ENCODE data around the gene PPARG. TPM values are rescaled to one million over a fixed set of nuclear protein-coding genes. Genes with fewer than 3 reads are reported as not detected.
"Not testable (repeated sequence)": the region's sequence is repeated elsewhere in the genome, so short reads cannot be mapped to it uniquely, and the experiment has no call there.

The PPARG gene
- total RNA-seq, 1 donor from 2014 or later = 4.4 TPM

DNA sequence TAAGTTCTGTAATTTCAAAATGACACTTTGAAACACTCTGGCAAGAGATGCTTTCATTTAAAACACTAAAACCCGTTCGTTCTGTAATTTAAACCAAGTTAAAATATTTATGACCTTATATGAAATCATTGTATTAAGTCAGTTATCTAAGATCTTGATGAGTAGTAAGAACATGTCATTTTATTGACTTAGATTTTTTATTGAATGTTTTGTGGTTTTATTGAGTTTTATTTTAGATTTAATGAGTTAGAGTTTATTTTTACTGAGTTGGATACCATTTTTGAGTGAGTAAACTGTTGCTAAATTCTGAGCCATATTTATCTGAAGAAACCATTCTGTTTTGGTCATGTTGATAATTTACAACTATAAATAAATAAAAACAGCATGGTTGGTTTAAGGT, 94.3 kb downstream of the PPARG start:
- Mint-ChIP-seq H3K27ac (ENCODE audit: unreplicated experiment) (no peak overlapping the region), H3K36me3 (ENCODE audit: unreplicated experiment) (no peaks in the 10 kb centered on the region), H3K9me3 (ENCODE audit: unreplicated experiment) (no peaks in the 10 kb centered on the region), H3K27me3 (ENCODE audit: unreplicated experiment) (peaks cover 29% of the 10 kb centered on the region), H3K4me1 (ENCODE audit: unreplicated experiment) (no peaks in the 10 kb centered on the region), H3K4me3 (ENCODE audit: unreplicated experiment) (no peak overlapping the region)
- TF ChIP-seq, protein P1, sequence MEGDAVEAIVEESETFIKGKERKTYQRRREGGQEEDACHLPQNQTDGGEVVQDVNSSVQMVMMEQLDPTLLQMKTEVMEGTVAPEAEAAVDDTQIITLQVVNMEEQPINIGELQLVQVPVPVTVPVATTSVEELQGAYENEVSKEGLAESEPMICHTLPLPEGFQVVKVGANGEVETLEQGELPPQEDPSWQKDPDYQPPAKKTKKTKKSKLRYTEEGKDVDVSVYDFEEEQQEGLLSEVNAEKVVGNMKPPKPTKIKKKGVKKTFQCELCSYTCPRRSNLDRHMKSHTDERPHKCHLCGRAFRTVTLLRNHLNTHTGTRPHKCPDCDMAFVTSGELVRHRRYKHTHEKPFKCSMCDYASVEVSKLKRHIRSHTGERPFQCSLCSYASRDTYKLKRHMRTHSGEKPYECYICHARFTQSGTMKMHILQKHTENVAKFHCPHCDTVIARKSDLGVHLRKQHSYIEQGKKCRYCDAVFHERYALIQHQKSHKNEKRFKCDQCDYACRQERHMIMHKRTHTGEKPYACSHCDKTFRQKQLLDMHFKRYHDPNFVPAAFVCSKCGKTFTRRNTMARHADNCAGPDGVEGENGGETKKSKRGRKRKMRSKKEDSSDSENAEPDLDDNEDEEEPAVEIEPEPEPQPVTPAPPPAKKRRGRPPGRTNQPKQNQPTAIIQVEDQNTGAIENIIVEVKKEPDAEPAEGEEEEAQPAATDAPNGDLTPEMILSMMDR (IDR thresholded peaks at IDR 0.05) = no peak
- DNase-seq (ENCODE audit: extremely low spot score, unreplicated experiment) = no peak

DNA sequence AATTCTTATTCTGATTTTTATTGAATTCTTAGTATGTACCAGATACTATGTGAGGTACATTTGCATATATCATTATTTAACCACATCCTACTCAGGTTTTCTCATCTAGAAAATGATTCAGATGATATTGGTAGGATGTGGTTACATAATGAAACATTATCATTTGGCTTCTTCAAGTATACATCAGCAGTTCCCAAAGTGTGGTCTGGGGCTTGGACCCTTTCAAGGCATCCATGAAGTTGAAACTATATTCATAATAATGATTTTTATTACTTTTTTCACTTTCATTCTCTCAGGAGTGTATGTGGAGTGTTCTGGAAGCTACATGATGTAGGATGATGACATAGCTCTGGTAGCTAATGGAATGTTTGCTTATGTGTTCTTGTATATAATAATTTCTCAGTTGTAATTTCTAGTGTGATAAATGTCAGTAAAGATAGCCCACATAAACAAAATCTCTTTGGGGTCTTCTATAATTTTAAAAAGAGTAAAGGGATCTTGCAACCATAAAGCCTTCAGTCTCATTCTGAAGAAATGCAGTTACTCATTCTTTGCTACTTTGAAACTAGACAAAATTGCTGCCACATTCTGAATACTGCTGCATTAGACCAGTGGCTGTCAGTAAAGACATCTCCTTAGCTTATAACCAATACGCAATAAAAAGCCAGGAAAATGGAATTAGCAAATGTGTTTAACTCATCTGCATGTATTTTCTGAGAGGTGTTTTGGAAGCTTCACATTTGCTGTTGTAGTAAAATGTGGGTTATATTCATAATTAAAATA, 95.8 kb downstream of the PPARG start:
- Mint-ChIP-seq H3K27ac (ENCODE audit: unreplicated experiment) (no peak overlapping the region), H3K4me3 (ENCODE audit: unreplicated experiment) (no peak overlapping the region), H3K9me3 (ENCODE audit: unreplicated experiment) (no peaks in the 10 kb centered on the region), H3K36me3 (ENCODE audit: unreplicated experiment) (no peaks in the 10 kb centered on the region), H3K4me1 (ENCODE audit: unreplicated experiment) (no peaks in the 10 kb centered on the region), H3K27me3 (ENCODE audit: unreplicated experiment) (peaks cover 33% of the 10 kb centered on the region)
- DNase-seq (ENCODE audit: extremely low spot score, unreplicated experiment) = no peak
- TF ChIP-seq, protein P1 (IDR thresholded peaks at IDR 0.05) = no peak

DNA sequence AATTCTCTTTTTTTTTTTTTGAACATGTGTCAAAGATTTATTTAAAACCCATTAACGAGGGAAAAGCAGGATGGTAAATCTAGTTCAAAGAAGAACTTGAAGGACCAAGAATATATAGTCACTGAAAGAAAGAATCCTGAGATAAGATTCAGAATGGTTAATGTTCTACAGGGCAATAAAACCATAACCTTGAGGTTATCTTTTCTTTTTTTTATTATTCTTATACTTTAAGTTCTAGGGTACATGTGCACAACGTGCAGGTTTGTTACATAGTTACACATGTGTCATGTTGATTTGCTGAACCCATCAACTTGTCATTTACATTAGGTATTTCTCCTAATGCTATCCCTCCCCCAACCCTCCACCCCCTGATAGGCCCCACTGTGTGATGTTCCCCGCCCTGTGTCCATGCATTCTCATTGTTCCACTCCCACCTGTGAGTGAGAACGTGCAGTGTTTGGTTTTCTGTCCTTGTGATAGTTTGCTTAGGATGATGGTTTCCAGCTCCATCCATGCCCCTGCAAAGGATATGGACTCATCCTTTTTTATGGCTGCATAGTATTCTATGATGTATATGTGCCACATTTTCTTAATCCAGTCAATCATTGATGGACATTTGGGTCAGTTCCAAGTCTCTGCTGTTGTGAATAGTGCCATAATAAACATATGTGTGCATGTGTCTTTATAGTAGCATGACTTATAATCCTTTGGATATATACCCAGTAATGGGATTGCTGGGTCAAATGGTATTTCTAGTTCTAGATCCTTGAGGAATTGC, 97.8 kb downstream of the PPARG start:
- DNase-seq (ENCODE audit: extremely low spot score, unreplicated experiment); H3K4me1 Mint-ChIP-seq (ENCODE audit: unreplicated experiment); H3K27ac Mint-ChIP-seq (ENCODE audit: unreplicated experiment); H3K4me3 Mint-ChIP-seq (ENCODE audit: unreplicated experiment); H3K9me3 Mint-ChIP-seq (ENCODE audit: unreplicated experiment); H3K36me3 Mint-ChIP-seq (ENCODE audit: unreplicated experiment): not testable (repeated sequence)
- peaks cover 42% of the 10 kb centered on the region for H3K27me3 Mint-ChIP-seq (ENCODE audit: unreplicated experiment)

DNA sequence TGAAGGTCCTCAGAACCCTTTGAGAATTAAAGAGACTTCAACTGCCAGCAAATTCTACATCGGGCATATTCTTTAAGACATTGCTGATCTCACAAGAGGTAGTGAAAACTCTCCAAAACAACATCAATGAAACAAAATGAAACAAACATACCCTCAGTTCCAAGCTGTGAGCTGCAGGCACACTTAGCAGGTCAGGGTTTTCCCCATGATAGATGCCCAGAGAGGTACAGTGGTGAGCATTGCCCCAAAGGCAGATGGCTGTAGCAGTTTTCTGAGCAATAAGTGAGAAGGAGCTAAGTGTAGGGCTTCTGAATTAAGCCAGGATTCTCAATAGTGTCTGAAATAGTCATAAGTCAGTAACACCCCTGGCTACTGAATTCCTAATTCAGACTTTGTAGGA, 99.3 kb downstream of the PPARG start:
- peaks cover 44% of the 10 kb centered on the region for H3K27me3 Mint-ChIP-seq (ENCODE audit: unreplicated experiment)
- TF ChIP-seq, protein P1 (IDR thresholded peaks at IDR 0.05) = no peak
- no peak overlapping the region for H3K4me3 Mint-ChIP-seq (ENCODE audit: unreplicated experiment)
- no peaks in the 10 kb centered on the region for H3K4me1 Mint-ChIP-seq (ENCODE audit: unreplicated experiment)
- no peaks in the 10 kb centered on the region for H3K9me3 Mint-ChIP-seq (ENCODE audit: unreplicated experiment)
- no peaks in the 10 kb centered on the region for H3K36me3 Mint-ChIP-seq (ENCODE audit: unreplicated experiment)
- H3K27ac Mint-ChIP-seq (ENCODE audit: unreplicated experiment) = no peak overlapping the region
- DNase-seq (ENCODE audit: extremely low spot score, unreplicated experiment) = no peak

DNA sequence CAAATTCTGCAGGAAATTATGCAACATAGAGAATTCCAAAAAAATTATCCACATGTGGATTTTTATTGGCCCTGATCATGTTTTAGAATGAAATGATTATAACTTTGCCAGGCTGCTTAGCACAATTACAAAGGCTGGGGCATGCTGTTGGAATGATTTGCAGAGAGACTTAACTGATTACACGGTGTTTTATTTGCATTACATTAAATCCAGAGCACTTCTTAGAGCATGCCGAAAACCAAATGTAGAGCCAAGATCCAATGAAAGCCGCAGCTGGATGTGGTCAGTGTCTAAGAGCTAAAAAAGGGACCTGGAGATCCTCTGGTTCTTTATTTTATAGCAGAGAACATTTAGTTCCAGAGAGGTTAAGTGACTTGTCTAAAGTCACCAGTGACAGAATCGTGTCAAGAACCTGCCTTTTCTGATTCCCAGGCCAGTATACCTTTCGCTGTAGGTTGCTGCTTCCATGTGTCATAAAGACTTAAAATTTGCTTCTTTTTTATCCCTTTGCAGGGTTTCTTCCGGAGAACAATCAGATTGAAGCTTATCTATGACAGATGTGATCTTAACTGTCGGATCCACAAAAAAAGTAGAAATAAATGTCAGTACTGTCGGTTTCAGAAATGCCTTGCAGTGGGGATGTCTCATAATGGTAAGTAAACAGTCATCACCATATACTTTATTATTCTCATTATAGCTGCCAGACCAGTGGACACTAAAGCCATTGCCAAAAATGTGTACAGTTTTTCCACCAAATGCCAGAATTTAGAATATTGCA, 103.4 kb downstream of the PPARG start:
- Mint-ChIP-seq H3K9me3 (ENCODE audit: unreplicated experiment) (no peaks in the 10 kb centered on the region), H3K27me3 (ENCODE audit: unreplicated experiment) (peaks cover 32% of the 10 kb centered on the region), H3K27ac (ENCODE audit: unreplicated experiment) (no peak overlapping the region), H3K4me1 (ENCODE audit: unreplicated experiment) (no peaks in the 10 kb centered on the region), H3K36me3 (ENCODE audit: unreplicated experiment) (no peaks in the 10 kb centered on the region), H3K4me3 (ENCODE audit: unreplicated experiment) (no peak overlapping the region)
- TF ChIP-seq, protein P1 (IDR thresholded peaks at IDR 0.05) = no peak
- DNase-seq (ENCODE audit: extremely low spot score, unreplicated experiment) = no peak

Data from osteocyte (in vitro differentiated cells).